UCSD-AML1 (cell line): ENCODE measurements around the gene TMEM120B.
"Not testable (repeated sequence)": the region's sequence is repeated elsewhere in the genome, so short reads cannot be mapped to it uniquely, and the experiment has no call there.

Experiments
- DNase-seq: peaks from one replicate; lab custom pipeline; 2025; ENCODE audit not compliant: unreplicated experiment; lab: John Stamatoyannopoulos, UW

TMEM120B gene

DNA sequence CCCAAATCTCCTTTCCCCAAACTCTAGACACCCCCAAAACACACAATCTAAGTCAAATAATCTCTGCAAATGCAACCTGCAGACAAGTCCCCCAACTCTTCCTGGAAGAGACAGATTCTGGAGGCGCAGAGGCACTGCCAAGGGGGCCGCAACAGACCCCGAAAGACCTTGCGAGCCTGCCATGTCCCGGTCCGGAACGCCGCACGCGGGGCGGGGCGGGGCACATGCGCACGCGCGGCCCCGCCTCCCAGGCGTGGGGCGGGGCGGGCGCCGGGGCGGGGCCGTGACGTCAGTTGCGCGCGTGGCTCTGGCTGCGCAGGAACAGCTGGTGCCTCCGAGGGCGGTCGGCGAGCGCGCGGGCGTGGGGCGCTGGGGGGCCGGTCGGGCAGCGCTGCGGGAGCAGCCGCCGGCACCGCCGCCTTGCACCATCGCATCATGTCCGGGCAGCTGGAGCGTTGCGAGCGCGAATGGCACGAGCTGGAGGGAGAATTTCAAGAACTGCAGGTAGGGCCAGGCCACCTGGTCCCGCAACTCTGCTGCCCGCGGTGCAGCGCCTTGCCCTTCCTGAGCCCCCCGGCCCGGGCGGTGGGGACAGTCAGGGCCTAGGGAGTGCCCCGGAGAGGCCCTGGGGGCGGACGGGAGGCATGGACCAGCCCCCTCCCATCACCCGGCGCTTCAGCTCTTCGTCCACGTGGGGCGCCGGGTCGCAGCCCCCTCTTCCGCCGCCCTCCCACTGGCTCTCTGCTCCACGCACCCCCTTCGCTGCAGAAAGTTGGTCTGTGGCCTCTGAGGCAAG is at the start of gene TMEM120B:
TMEM120B (plus strand) TSS at position 292 of the 796 bp plus-strand sequence; CDS start at position 436, 144 bp downstream.
- peak; percentile 84 for DNase-seq

DNA sequence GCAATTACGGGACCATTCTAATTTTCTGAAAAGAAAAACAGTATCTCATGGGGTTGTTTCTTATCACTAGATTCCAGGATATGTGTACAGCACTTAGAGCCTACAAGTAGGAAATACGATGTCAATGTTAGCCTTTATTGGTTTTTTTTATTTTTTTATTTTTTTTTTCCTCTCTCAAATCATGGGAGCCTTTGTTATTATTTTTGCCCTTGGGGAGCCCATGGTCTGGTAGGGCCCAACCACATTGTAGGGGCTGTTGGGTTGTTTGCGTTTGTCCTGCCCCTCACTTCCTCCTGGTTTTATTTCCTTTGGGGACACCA is 49.0 kb upstream of the TMEM120B start:
- no peak for DNase-seq

DNA sequence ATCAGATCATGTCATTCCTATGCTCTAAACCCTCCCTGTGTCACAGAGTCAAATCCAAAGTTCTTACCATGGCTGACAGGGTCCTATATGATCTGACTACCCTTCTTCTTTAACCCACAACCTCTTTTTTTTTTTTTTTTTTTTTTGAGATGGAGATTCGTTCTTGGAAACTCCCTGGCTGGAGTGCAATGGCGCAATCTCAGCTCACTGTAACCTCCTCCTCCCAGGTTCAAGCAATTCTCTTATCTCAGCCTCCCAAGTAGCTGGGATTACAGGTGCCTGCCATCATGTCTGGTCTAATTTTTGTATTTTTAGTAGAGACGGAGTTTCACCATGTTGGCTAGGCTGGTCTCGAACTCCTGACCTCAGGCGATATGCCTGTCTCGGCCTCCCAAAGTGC is 45.7 kb upstream of the TMEM120B start:
- not testable (repeated sequence) for DNase-seq

DNA sequence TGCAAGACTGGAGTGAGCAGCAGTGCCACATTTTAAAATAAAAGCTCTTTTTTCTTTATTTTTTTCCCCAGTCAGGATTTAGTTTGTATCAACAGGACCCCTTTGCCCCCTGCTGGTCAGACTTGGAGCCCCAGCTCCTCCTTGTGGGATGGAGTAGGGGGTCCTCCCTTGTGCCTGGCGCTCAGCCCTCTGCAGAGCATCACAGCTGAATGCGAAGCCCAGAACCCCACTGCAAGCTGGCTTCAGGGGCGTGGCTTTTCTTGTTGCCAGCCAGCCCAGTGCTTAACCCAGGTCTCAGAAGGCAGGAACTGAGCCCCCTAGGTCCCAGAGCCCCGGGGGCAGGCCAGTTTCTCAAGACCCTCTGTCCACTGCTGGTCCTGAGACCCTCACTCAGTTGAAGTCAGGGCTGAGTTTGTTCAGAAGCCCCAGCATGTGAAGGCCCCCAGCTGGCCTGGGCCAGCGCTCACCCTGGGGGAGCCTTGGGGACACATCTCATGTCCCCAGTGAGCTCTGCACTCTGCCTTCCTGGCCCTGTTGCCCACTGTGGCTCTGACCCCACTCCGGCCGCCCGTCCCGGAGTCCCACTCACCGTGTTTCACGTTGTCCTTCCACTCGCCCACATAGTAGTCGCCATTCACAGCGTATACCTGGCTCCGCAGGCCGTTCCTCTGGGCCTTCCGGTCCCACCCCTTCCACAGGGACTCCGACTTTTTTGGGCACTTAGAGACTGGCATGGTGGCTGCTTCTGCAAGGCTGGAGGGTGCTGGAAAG is 43.6 kb upstream of the TMEM120B start:
- DNase-seq: peak; percentile 57

DNA sequence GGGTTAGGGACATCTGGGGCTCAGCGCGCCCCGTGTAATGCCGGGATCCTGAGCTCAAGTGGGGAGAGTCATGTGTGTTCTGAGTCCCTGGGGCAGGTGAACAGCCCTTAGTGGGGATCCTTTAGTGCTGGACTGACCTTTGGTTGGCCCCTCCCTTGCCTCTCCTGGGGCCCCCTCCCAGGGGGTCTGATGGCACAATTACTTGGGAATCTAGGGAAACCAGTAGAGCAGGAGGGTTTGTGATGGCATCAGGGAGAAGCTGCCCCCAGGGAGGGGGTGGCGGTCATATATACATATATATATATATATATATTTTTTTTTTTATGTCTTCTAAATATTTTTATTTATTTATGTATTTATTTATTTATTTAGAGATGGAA is 43.0 kb upstream of the TMEM120B start, which contains the start of gene MORN3:
MORN3 (minus strand) TSS at position 134 of the 380 bp plus-strand sequence. CDS start 171 bp downstream, outside the sequence.
- no peak for DNase-seq

DNA sequence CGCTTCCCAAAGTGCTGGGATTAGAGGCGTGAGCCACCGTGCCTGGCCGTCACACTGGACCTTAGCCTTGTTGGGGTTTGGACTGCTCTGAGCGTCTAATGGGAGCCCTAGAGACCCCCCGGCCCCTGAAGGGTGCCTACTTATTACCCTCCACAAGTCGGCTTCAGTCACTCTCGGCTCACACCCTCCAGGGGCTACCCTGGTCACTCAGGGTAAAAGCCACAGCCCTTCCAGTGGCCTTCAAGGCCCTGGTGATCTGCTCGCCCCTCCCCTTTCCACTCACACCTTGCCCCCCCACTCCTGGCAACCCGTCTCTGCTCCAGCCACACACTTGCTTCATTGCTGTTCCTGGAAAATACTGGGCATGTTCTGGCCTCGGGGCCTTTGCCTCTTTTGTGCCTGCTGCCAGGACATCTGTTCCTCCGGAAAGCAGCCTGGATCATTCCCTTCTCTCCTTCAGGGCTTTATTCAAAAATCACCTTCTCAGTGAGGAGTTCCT is 39.5 kb upstream of the TMEM120B start:
- DNase-seq: no peak

DNA sequence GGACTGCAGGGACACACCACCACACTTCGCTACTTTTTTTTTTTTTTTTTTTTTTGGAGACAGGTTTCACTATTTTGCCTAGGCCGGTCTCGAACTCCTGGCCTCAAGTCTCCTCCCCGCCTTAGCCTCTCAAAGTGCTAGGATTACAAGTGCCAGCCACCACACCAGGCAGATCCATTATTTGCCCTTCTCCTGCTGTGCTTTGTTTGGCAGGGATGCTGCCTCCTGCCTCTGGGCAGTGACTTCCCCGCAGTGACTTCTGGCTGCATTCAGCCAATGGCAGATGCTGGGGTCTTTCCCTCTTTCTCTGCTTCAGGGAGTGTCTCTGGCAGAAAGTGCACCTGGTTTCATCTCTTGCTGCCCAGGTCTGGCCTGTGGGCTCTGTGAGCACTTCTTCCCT is 36.4 kb upstream of the TMEM120B start:
- DNase-seq: no peak

DNA sequence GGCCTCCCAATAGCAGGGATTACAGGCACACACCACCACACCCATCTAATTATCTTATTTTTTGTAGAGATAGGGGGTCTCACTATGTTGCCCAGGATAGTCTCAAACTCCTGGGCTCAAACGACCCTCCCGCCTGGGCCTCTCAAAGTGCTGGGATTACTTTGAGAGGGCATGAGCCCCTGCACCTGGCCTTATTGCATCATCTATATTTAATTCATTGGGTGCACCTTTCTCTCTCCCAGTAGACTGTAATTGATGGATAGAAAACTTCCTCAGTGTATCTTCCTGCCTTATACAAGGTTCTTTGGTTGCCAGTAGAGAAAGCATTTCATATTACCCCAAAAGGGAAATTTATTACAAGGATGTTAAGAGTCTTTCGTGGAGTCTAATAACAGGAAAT is 34.2 kb upstream of the TMEM120B start:
- DNase-seq: no peak

DNA sequence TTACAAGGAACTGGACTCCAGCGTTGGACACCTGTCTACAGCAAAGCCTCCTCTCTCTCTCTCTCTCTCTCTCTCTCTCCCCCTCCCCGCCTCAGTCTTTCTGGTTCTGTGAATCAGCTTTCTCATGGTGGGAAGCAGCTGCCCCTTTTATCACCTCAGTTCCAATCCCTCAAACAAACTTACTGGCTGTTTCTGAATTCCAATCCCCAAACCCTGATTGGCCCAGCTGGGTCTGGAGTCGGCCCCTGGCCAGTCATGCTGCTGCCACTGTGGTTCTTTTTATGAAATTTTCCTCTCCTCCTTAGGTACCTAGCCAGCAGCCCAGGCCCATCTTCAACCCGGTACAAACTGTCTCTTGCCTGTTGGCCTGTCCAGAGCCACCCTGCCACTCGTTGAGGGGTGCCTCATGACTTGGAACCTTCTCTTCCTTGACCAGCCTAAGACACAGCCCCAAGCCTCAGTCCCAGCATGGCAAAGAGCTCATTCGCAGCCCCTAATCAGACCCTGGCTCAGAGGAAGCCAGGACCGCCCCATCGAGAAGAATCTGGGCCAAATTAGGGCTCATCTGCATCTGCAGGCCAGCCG is 33.7 kb upstream of the TMEM120B start:
- no peak for DNase-seq

DNA sequence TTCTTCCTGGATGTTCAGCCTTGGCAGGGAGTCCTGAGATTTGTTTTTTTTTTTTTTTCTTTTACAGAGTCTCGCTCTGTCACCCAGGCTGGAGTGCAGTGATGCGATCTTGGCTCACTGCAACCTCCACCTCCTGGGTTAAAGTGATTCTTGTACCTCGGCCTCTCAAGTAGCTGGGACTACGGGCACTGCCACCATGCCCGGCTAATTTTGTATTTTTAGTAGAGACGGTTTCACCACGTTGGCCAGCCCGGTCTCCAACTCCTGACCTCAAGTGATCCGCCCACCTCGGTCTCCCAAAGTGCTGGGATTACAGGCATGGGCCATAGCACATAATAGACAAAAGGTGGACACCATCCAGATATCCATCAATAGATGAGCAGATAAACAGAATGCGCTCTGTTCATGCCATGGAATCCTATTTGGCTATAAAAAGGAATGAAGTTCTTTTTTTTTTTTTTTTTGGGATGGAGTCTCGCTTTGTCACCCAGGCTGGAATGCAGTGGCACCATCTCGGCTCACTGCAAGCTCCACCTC is 32.8 kb upstream of the TMEM120B start:
- not testable (repeated sequence) for DNase-seq

DNA sequence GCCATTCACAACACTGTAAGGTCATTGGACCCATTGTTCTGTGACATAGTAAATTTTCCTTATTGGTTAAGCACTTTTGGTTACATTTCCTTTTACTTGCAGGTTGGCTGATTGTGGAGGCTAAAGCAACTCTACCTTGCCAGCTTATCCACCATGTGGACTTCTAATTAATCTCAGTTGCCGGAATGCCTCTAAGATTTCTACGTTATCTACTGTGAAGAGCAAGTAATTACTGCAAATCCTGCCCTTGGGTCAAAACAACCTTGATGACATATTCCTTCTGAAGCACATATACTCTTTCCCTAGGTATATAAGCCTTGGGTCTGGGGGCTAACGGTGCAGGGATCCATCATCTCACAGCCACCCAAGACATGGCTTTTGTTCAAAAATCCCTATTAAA is 23.6 kb upstream of the TMEM120B start:
- no peak for DNase-seq

DNA sequence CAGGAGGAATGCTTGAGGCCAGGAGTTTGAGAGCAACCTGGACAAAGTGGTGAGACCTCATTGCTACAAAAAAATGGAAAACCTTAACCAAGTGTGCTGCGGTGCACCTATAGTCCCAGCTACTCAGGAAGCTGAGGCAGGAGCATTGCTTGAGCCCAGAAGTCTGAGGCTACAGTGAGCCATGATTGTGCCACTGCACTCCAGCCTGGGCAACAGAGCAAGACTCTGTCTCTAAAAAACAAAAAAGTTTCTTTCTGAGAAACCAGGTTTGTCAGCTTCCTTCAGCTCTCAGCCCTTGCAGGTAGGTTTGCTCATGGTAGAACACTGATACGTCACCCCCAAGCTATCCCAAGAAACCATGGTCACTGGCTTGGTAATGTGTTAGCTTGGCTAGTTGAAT is 23.1 kb upstream of the TMEM120B start:
- DNase-seq: no peak

DNA sequence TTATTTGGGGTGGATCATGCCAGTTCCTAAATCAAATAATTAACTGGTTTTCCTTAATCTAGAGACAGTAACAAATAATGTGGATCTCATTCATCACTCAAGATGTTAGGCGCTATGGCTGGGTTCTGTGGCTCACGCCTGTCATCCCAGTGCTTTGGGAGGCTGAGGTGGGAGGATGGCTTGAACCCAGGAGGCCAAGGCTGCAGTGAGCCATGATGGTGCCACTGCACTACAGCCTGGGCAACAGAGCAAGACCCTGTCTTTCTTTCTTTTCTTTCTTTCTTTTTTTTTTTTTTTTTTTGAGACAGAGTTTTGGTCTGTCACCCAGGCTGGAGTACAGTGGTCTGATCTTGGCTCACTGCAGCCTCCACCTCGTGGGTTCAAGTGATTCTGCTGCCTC is 19.8 kb upstream of the TMEM120B start:
- not testable (repeated sequence) for DNase-seq

DNA sequence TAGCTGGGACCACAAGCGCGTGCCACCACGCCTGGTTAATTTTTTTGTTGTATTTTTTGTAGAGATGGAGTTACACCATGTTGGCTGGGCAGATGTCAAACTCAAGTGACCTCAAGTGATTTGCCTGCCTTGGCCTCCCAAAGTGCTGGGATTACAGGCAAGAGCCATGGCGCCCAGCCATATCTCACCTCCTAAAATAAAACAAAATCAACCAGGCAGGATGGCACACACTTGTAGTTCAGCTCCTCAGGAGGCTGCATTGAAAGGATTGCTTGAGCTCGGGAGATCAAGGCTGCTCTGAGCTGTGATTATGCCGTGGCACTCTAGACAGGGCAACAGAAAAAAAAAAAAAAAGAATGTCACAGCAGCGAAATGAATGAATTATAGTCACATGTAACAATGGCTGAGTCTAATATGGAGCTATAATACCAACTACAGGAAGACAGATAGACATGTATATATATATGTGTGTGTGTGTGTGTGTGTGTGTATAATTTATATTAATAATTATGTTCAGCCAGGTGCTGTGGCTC is 19.3 kb upstream of the TMEM120B start:
- DNase-seq: no peak

DNA sequence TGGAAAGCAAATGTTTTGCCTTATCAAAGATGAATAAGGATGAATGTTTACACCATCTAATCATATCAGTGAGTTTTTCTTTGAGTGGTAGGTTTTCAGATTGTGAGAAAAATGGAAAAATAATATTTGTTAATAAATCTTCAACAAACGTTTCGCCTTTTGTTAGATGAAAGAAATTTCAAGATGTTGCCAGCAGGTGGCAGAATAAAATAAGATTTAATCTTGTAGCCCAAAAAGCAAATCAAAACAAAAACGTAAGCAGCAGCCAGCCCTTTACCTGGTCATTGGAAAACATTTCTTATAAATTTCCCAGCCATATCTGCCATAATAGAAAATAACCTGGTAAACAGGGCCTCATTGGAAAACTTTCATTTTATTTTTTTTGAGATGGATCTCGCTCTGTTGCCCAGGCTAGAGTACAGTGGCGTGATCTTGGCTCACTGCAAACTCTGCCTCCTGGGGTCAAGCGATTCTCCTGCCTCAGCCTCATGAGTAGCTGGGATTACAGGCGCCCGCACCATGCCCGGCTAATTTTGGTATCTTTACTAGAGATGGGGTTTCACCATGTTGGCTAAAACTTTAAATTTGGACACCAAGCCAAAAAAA is 15.4 kb upstream of the TMEM120B start:
- no peak for DNase-seq

DNA sequence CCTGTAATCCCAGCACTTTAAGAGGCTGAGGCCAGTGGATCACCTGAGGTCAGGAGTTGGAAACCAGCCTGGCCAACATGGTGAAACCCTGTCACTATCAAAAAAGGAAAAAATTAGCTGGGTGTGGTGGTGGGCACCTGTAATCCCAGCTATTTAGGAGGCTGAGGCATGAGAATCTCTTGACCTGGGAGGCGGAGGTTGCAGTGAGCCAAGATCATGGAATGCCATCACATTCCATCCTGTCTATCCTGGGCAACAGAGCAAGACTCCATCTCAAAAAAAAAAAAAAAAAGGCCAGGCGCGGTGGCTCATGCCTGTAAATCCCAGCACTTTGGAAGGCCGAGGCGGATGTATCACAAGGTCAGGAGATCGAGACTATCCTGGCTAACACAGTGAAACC is 14.7 kb upstream of the TMEM120B start:
- DNase-seq: not testable (repeated sequence)

DNA sequence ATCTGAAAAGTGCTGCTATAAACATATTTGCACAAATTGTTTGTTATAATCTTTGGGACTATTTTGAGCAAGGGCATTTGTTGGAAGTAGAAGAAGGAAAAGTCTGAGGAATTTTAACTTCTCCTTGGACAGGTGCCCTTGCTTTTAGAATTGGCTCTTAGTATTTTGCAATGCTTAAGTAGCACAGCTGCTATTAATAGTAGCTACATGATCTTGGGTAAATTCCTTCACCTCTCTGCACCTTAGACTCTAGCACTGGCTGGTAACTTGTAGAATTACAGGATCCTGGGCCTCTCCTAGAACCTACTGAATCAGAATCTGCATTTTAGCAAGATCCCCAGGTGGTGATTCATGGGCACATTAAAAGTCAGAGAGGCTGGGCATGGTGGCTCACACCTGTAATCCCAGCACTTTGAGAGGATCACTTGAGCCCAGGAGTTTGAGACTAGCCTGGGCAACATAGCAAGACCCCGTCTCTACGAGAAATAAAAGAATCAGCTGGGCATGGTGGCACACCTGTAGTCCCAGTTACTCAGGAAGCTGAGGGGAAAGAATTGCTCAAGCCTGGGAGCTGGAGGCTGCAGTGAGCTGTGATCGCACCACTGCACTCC is 10.8 kb upstream of the TMEM120B start:
- no peak for DNase-seq

DNA sequence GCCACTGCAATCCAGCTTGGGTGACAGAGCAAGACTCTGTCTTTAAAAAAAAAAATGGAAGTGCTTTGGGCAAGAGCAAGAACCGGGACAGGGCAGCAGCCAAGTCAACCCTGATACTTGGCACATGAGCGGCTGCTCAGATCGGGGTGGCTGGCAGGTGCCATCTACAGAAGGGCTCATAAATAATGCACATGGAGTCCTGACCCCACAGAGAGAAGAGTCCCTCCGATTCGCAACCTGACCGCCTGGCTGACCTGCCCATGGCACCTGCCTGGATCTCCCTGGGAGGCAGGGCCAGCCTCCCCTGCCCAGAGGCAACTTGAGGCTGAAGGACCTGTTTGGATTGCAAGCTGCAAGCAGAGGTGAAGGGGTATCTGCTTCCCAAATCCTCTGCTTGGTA is 9.6 kb upstream of the TMEM120B start:
- no peak for DNase-seq

DNA sequence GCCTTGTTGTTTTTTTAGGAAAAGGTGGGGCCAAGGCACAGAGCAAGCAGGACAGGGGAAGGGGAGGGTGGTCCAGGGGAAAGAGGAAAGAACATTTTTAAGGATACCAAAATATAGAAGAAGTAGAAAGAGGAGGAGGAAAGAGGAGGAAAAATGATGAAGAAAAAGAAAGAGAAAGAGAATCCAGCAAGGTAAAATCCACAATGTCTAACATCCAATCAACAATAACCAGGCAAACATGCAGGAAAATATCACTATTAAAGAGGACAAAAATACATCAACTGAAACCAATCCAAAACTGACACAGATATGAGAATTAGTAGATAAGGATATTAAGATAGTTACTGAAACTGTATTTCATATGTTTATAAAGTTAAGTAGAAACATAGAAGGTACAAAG is 7.0 kb upstream of the TMEM120B start:
- DNase-seq: no peak

DNA sequence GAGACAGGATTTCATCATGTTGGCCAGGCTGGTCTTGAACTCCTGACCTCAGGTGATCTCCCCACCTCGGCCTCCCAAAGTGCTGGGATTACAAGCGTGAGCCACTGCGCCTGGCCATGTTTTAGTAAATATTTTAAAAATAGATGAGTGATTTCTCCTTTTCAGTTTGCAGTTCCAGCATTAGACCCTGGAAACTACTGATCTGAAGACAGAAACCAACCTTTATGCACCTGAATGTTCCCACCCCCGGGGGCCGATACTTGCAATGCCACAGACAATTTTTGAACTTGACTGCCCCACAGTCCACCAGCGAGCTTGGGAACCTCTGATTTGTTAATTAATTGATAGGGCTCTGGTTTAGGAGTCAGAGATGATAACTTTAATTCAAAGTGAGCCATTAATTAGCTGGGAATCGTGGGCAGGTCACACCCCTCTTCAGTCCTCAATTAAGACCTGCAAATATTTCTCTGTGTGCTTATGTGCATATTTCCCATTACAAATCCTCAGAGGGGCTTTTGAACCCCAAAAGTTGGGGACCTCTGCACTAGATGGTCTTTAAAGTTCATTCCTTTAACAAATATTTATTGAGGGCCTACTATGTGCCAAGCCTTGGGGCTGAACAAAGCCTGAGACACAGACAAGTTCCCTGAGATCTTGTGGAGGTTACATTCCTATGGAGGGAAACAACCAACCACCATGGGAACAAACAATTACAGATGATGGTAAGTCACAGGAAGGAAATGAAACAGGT is 4.1 kb upstream of the TMEM120B start:
- DNase-seq: no peak
